Transverse colon (tissue), 4 donors: ENCODE measurements around the gene TMEM237. TPM values are rescaled to one million over a fixed set of nuclear protein-coding genes. Genes with fewer than 3 reads are reported as not detected.

Source experiments
- DNase-seq: peaks from one replicate; pipeline ENCODE4 v3.0.0-alpha.2; 2019
- H3K27ac ChIP-seq, 4 donors: fragments of 200-600 bp; sonication (generic); 2 replicates each; pipeline ENCODE4 v1.5.1; 2016 to 2018; ENCODE audit warnings: inconsistent platforms in 4 of 4
- H3K27me3 ChIP-seq: fragments of 200-600 bp; sonication (generic); 2 replicates; pipeline ENCODE4 v1.5.1; 2017; ENCODE audit warnings: inconsistent platforms
- H3K36me3 ChIP-seq, 4 donors: fragments of 200-600 bp; sonication (generic); 2 replicates each; pipeline ENCODE4 v1.5.1; 2017 to 2019; ENCODE audit warnings: inconsistent platforms in 4 of 4
- H3K4me1 ChIP-seq, 4 donors: fragments of 200-600 bp; sonication (generic); 2 replicates each; pipeline ENCODE4 v1.5.1; 2017 to 2020; ENCODE audit warnings: inconsistent platforms in 4 of 4
- H3K4me3 ChIP-seq, 4 donors: fragments of 200-600 bp; sonication (generic); 1 replicate in 1 of 4; 2 replicates in 3 of 4; pipeline versions ENCODE4 v1.5.1 to v1.6.1; 2017 to 2019; ENCODE audit warnings: inconsistent platforms in 4 of 4
- H3K9me3 ChIP-seq, 2 donors: fragments of 200-600 bp; sonication (generic); 2 replicates each; pipeline ENCODE4 v1.5.1; 2017 to 2019; ENCODE audit warnings: inconsistent platforms in 2 of 2
- EP300 ChIP-seq: sonication (generic); formaldehyde crosslinking; IDR thresholded peaks from one replicate; pipeline ENCODE4 v1.6.1; 2017; ENCODE audit warnings: antibody characterized with exemption, low read depth
- POLR2A ChIP-seq: fragments of 450-650 bp; IDR thresholded peaks from one replicate; pipeline ENCODE4 v1.6.1; 2016; ENCODE audit warnings: antibody characterized with exemption, mild to moderate bottlenecking, moderate library complexity
- POLR2AphosphoS5 ChIP-seq, 3 donors: sonication (generic); formaldehyde crosslinking; IDR thresholded peaks; one replicate each; pipeline ENCODE4 v1.6.1; 2016; ENCODE audit warnings: antibody characterized with exemption in 3 of 3
- WGBS, 2 donors: methylation state at CpG; one replicate each; pipeline ENCODE4 v1.1.5; 2018; ENCODE audit warnings: low coverage in 1 of 2; 5-methylcytosine and 5-hydroxymethylcytosine counted together
- in situ Hi-C, 4 donors: fragments of 200-750 bp; cut with MboI; loops; one replicate each; pipeline versions ENCODE4 v1.15.0 to v1.15.1; 2017; ENCODE audit warnings: low sequenced_read_pairs in 3 of 4, low pct_ligation_motif_present in 1 of 4, low pct_unique_long_range_greater_than_20kb in 1 of 4
- intact Hi-C: fragments of 100-400 bp; cut with DNase I; formaldehyde crosslinking; loops from one replicate; pipeline ENCODE4 v1.15.1; 2023; ENCODE audit warnings: low total_unique reads
- total RNA-seq, 4 donors: library from RNA; depleted of rRNA; stranded (reverse); fragments of >200 nt; gene quantifications; one replicate each; pipeline ENCODE4 v1.1.0, GENCODE V29; 2016
- TF ChIP-seq, protein P1 (sequence below), 5 experiments: fragments of 200-600 bp in 3 of 5; fragments of 450-650 bp in 2 of 5; sonication (generic) in 3 of 5; IDR thresholded peaks; 1 replicate in 2 of 5; 2 replicates in 3 of 5; pipeline ENCODE4 v1.5.1; 2016 to 2017; ENCODE audit warnings: antibody characterized with exemption in 5 of 5, inconsistent platforms in 3 of 5, mild to moderate bottlenecking in 2 of 5, moderate library complexity in 1 of 5

TMEM237 gene
- total RNA-seq, 4 donors from 2014 or later = 2.0 to 7.6 (median 4.7) TPM

DNA sequence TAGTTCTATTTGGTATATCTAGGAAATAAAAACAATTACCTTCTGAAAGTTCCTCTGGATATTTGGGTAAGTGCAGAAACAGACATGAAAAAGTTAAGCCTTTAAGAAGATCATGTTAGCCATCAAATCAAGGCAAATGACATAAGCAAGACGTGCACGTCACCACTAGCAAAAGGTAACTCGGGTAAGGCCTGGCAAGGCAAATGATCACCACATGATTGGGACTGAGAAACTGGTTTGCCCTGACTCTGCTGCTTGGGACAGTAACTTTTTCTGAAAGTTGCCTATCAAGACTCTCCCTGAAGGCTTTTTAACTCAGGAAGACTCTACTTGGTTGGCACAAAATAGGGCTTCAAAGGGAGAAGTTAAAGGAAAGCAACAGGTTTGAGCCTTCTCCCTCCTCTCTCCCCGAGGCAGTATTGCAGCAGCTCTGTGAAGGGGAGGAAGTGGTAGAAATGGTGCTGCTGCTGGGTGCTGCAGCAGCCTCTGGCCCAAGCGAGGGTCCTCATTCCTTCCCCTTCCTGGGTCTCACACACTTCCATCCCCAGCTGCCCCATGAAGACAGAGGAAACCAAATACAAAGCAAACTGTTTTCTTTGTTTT lies 17.1 kb upstream of the TMEM237 start:
- in situ Hi-C loops = no loop called here
- WGBS, 2 donors = 65 to 83% methylated on average over 3 to 5 of the region's 5 CpGs
- TF ChIP-seq POLR2AphosphoS5 (IDR thresholded peaks at IDR 0.05) (no peak), POLR2A (no peak), EP300 (no peak)
- TF ChIP-seq, protein P1, sequence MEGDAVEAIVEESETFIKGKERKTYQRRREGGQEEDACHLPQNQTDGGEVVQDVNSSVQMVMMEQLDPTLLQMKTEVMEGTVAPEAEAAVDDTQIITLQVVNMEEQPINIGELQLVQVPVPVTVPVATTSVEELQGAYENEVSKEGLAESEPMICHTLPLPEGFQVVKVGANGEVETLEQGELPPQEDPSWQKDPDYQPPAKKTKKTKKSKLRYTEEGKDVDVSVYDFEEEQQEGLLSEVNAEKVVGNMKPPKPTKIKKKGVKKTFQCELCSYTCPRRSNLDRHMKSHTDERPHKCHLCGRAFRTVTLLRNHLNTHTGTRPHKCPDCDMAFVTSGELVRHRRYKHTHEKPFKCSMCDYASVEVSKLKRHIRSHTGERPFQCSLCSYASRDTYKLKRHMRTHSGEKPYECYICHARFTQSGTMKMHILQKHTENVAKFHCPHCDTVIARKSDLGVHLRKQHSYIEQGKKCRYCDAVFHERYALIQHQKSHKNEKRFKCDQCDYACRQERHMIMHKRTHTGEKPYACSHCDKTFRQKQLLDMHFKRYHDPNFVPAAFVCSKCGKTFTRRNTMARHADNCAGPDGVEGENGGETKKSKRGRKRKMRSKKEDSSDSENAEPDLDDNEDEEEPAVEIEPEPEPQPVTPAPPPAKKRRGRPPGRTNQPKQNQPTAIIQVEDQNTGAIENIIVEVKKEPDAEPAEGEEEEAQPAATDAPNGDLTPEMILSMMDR (IDR thresholded peaks at IDR 0.05) = no peak
- intact Hi-C loops = no loop called here
- Histone ChIP-seq H3K27me3 (no peaks in the 10 kb centered on the region), H3K27ac (no peak overlapping the region), H3K4me1 (no peaks in the 10 kb centered on the region), H3K9me3 (no peaks in the 10 kb centered on the region), H3K4me3 (no peak overlapping the region), H3K36me3 (no peaks in the 10 kb centered on the region)
- no peak for DNase-seq

DNA sequence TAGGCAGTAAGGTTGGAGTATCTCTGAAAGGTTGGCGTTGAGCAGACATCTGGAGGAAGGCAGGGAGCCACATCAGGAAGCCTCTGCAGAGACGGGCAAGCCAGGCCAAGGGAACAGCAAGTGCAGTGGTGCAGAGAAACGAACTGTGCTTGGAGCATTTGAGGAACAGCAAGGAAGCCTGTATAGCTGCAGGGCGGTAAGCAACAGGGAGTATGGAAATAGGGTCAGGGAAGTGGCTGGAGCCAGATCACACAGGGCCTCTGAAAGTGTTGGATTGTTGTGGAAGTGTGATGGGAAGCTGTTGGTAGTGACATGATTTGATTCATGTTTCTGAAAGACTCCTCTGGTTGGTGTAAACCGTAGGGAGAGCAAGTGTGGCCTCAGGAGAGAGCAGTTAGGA lies 13.4 kb upstream of the TMEM237 start:
- Histone ChIP-seq H3K27ac (no peak overlapping the region), H3K4me3 (no peak overlapping the region), H3K4me1 (no peaks in the 10 kb centered on the region), H3K9me3 (no peaks in the 10 kb centered on the region), H3K27me3 (no peaks in the 10 kb centered on the region), H3K36me3 (no peaks in the 10 kb centered on the region)
- in situ Hi-C loops = no loop called here
- WGBS, 2 donors = 78 to 100% methylated on average over 3 to 5 of the region's 5 CpGs
- no peak for TF ChIP-seq POLR2AphosphoS5 (IDR thresholded peaks at IDR 0.05)
- TF ChIP-seq, protein P1 (IDR thresholded peaks at IDR 0.05) = no peak
- no peak for DNase-seq
- intact Hi-C loops = no loop called here

DNA sequence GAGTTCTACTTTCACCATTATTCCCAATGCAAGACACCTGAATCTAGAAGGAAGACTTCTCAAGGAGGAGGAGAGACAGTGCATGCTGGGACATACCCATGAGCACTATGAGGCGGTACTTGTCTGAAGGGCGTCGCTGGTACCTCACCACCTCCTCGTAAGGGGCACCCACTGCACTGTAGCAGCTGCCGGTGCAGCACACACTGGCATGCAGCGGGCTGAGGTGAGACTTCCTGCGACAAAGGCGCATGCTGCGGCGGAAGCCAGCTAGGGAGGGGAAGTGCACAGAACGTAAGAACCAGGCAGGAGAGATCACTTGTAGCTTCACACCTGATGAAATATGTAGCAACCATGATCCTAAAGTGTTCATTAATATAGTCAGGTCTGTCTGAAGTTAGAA lies 12.8 kb upstream of the TMEM237 start:
- Histone ChIP-seq H3K4me1 (no peaks in the 10 kb centered on the region), H3K27ac (no peak overlapping the region), H3K9me3 (no peaks in the 10 kb centered on the region), H3K36me3 (no peaks in the 10 kb centered on the region), H3K27me3 (no peaks in the 10 kb centered on the region), H3K4me3 (no peak overlapping the region)
- 80 to 92% methylated on average over 2 to 11 of the region's 11 CpGs for WGBS, 2 donors
- in situ Hi-C loops = no loop called here
- DNase-seq = no peak
- TF ChIP-seq EP300 = no peak
- intact Hi-C loops = no loop called here

DNA sequence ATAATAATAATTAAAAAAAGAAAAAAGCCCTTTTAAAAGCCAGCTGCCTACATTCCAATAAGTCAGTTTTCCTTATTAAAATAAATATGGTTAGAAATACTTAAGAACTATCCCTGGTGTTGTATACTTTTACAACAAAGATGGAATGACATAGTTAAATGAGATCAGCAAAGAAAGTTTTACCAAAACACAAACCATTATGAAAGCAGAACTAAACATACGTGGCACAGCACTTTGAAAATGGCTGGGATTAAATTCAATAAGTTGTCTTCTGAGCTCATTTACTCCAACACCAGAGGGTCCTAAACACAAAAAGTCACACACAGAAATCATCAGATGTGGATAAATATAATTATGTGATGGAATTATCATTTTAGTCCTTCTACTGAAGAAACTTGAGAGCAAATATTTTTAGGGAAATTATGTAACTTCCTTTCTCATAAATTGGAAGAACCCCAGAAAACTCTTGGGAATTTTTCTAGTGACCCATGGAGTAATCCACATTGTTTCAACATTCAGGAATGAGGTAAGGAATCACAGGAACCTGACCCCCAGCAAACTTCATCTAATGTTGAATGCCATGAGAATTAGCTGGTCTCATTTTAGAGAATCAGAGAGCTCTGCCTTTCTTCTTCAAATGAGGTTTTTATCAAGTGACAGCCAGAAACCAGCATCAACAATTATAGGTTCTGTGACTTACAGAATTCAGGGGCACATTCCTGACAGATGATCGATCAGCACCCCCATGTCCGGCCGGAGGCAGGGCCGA lies 11.5 kb upstream of the TMEM237 start:
- intact Hi-C loops (no loop called here), in situ Hi-C loops (no loop called here)
- WGBS, 2 donors = 81 to 90% methylated on average over 5 of the region's 5 CpGs
- Histone ChIP-seq H3K27ac (no peak overlapping the region), H3K27me3 (no peaks in the 10 kb centered on the region), H3K9me3 (no peaks in the 10 kb centered on the region), H3K36me3 (no peaks in the 10 kb centered on the region), H3K4me3 (no peak overlapping the region), H3K4me1 (no peaks in the 10 kb centered on the region)
- DNase-seq = no peak
- TF ChIP-seq EP300 (no peak), POLR2AphosphoS5 (IDR thresholded peaks at IDR 0.05) (no peak), POLR2A (no peak)
- TF ChIP-seq, protein P1 (IDR thresholded peaks at IDR 0.05) = no peak
